Effector memory CD8-positive, alpha-beta T cell (primary cell): ENCODE measurements around the gene TOX2.

Experiments
- ATAC-seq: fragments of 150-1000 bp; cut with Tn5 transposase; replicated peaks from 2 replicates; pipeline ENCODE4 v1.10.0; 2021; ENCODE audit warnings: mild to moderate bottlenecking, moderate library complexity
- DNase-seq, 3 experiments: peaks; one replicate each; pipeline ENCODE4 v3.0.0; 2021
- H3K27ac Mint-ChIP-seq, 2 donors: one replicate each; pipeline ENCODE4 v1.8.0; 2022; ENCODE audit warnings: mild to moderate bottlenecking in 2 of 2, mixed read lengths in 2 of 2, moderate library complexity in 2 of 2
- H3K27me3 Mint-ChIP-seq, 2 donors: one replicate each; pipeline ENCODE4 v1.8.0; 2022; ENCODE audit warnings: mixed read lengths in 2 of 2
- H3K36me3 Mint-ChIP-seq: one replicate; pipeline ENCODE4 v1.8.0; 2022; ENCODE audit warnings: mild to moderate bottlenecking, moderate library complexity, mixed read lengths; ENCODE audit not compliant: insufficient read depth
- H3K4me1 Mint-ChIP-seq, 2 donors: one replicate each; pipeline ENCODE4 v1.8.0; 2022; ENCODE audit warnings: low read depth in 2 of 2, mixed read lengths in 2 of 2
- H3K4me3 Mint-ChIP-seq, 2 donors: one replicate each; pipeline ENCODE4 v1.8.0; 2022; ENCODE audit warnings: mild to moderate bottlenecking in 2 of 2, mixed read lengths in 2 of 2, moderate library complexity in 2 of 2
- H3K9me3 Mint-ChIP-seq, 2 donors: one replicate each; pipeline ENCODE4 v1.8.0; 2022; ENCODE audit warnings: mixed read lengths in 2 of 2

Gene TOX2

DNA sequence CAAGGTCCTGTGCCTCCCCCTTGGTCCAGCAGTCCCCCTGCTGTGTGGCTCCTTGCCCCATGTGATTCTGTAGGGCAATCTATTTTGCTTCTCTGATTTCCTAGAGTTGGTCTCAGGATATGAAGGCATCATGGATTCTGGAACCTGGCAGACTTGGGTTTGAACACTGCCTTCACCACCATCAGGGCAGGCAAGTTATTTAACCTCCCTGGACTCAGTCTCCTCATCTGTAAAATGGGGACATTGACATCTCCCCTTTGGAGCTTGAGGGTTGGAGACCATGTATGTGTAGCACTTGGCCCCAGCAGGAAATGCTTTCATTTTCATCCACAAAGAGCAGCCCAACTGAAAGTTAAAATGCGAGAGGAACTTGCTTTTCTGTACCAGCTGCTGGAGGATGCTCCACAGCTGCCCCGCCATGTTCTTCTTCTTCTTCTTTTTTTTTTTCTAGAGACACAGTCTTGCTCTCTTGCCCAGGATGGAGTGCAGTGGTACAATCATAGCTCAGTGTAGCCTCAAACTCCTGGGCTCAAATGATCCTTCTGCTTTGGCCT, 6.7 kb downstream of the TOX2 start:
- DNase-seq, result no peak
- Mint-ChIP-seq H3K36me3 (no peaks in the 10 kb centered on the region), H3K4me3 (peak overlapping the region in 1 of 2 donors; percentile 19), H3K9me3 (no peaks in the 10 kb centered on the region), H3K4me1 (peaks cover 31 to 33% of the 10 kb centered on the region in 2 donors), H3K27ac (peak overlapping the region in 1 of 2 donors; percentile 29), H3K27me3 (peaks cover 24 to 99% of the 10 kb centered on the region in 2 donors)
- no peak for ATAC-seq

DNA sequence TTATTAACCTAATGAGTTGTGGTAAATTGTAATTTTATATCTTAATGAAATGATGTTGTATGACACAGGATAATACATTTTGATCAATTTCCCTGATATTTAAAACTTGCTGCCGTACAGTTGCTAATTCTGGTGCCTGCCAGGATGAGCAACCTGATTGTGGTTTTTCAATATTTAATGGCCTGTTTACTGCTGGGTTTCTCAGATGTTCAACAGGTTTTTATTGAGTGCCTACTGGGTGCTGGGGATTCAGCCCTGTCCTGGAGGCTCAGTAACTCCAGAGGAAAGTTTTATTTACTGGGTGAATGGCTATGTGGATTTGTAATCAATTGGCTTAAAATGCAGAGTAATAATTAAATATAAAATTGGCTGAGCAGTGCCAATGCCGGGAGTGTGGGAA, 8.0 kb downstream of the TOX2 start:
- Mint-ChIP-seq H3K4me3 (no peak overlapping the region), H3K4me1 (peaks cover 33 to 36% of the 10 kb centered on the region in 2 donors), H3K9me3 (no peaks in the 10 kb centered on the region), H3K36me3 (no peaks in the 10 kb centered on the region), H3K27me3 (peaks cover 18 to 97% of the 10 kb centered on the region in 2 donors), H3K27ac (no peak overlapping the region)
- ATAC-seq, result no peak
- DNase-seq, result no peak

DNA sequence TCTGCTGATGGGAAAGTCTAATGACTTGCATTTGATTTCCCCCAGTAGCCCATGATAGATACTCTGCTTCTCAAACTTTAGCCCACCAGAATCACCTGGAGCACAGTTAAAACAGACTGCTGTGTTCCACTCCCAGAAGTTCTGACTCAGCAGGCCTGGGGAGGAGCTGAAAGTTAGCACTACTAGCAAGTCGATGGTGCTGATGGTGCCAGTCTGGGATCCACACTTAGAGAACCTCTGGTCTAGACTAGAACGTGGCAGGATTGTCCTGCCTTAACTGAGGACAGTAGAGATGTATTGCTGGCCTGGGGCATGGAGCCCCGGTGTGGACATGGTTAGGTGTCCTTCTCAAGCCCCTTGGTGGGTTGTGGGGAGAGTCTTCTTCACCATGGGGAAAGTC, 8.7 kb downstream of the TOX2 start:
- Mint-ChIP-seq H3K9me3 (no peaks in the 10 kb centered on the region), H3K4me3 (no peak overlapping the region), H3K27ac (no peak overlapping the region), H3K27me3 (peaks cover 23 to 97% of the 10 kb centered on the region in 2 donors), H3K36me3 (no peaks in the 10 kb centered on the region), H3K4me1 (peaks cover 35 to 39% of the 10 kb centered on the region in 2 donors)
- ATAC-seq (no peak), DNase-seq (no peak)

DNA sequence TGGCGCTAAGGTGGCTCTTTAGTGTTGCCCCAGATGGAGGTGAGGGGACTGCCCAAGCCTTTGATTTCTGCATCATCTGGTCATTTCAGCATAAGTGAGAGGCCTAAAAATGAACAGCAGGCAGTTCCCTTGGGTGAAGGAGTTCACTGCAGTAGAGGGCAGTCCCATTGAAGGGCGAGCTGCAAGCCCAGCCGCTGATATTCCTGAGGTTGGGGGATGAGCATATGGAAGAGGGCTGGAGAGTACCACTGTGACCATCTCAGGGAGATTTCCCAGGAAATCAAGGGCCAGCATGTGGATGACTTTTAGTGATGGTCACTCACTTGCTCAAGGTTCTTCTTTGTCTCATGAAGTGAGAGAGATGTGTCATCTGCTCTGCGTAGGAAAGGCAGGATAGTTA, 9.3 kb downstream of the TOX2 start:
- no peaks in the 10 kb centered on the region for H3K36me3 Mint-ChIP-seq
- H3K27ac Mint-ChIP-seq, result no peak overlapping the region
- H3K4me3 Mint-ChIP-seq, result no peak overlapping the region
- ATAC-seq (no peak), DNase-seq (no peak)
- H3K27me3 Mint-ChIP-seq, result peaks cover 23 to 96% of the 10 kb centered on the region in 2 donors
- no peaks in the 10 kb centered on the region for H3K9me3 Mint-ChIP-seq
- peaks cover 35 to 39% of the 10 kb centered on the region in 2 donors for H3K4me1 Mint-ChIP-seq

DNA sequence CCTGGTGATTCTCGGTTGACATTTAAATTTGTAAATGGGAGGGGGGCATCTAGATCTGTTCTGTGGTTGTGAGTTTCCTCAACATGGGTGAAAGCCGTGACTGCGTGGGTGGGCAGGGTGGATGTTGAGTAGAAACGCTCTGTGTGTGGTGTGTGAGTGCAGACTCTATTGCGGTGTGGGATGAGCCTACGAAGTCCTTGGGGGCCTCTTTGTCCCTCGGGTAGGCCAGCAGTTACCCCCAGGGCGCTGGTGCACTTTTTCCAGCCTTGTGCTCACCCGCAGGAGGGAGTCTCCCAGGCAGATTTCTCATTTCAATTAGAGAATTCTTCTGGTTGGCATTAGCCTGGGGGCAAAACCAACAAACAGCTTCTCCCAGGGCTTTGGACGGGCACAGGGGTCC, 10.6 kb downstream of the TOX2 start:
- Mint-ChIP-seq H3K4me1 (peaks cover 35 to 39% of the 10 kb centered on the region in 2 donors), H3K27me3 (peaks cover 23 to 96% of the 10 kb centered on the region in 2 donors), H3K27ac (peak overlapping the region; percentile 17 to 26), H3K4me3 (peak overlapping the region; percentile 56 to 63), H3K9me3 (no peaks in the 10 kb centered on the region), H3K36me3 (no peaks in the 10 kb centered on the region)
- DNase-seq (no peak), ATAC-seq (peak; percentile 69)

DNA sequence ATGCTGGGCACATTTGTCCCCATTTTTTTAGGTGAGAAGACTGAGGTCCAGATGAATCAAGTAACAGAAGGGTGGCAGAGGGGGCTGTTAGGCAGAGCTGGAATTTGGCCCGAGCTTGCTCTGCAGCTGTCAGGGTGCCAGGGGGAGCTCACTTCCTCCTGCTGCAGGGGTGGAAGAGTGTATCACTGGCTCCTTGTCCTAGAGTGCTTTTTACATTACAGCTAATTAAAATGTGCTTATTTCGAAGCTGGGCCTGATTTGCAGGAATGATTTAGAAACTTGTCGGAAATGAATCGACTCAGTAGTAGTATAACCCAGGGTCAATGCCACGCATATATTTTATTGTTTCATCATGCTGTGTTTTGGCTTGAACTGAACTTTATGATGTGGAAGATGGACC, 11.1 kb downstream of the TOX2 start:
- Mint-ChIP-seq H3K9me3 (no peaks in the 10 kb centered on the region), H3K4me1 (peaks cover 35 to 39% of the 10 kb centered on the region in 2 donors), H3K27ac (no peak overlapping the region), H3K4me3 (peak overlapping the region; percentile 56 to 63), H3K36me3 (no peaks in the 10 kb centered on the region), H3K27me3 (peaks cover 26 to 90% of the 10 kb centered on the region in 2 donors)
- DNase-seq, result no peak
- ATAC-seq, result peak; percentile 64

DNA sequence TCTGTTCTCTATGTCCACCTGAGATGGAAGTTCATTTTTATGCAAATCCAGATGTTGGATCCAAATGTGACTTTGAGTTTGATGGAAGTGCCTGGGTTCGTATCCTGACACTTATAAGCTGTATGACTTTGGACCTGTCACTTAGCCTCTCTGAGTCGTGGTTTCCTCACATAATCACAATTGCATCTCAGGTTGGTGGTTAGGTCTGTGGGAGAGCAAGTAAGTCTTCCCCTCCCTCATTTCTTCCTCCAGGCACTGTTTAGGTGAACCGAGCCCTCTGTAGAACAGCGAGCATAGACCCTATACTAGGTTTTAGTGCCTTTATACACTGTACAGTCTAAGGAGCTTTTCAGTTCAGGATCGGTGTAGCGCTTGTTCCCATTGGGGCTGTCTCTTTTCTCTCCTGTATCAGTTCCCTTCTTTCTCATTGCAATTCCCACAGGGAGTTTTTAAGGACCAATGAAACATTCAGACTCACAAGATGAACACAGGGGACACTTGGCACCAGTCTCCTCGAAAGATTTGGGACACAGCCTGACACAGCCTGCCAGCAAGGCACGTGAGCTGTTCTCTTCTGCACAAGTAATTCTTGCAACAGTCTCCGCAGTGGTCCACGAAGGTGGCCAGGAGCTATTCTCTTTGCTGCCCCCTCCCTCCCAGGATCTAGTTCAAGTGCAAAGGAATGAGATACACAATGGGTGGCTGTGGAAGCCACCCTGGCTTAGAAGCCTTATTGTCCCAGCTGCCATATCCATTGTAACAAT, 11.8 kb downstream of the TOX2 start:
- no peaks in the 10 kb centered on the region for H3K9me3 Mint-ChIP-seq
- DNase-seq (no peak), ATAC-seq (peak; percentile 21)
- H3K4me1 Mint-ChIP-seq, result peaks cover 35 to 36% of the 10 kb centered on the region in 2 donors
- no peaks in the 10 kb centered on the region for H3K36me3 Mint-ChIP-seq
- peaks cover 32 to 89% of the 10 kb centered on the region in 2 donors for H3K27me3 Mint-ChIP-seq
- H3K27ac Mint-ChIP-seq, result no peak overlapping the region
- H3K4me3 Mint-ChIP-seq, result peak overlapping the region; percentile 30 to 63

DNA sequence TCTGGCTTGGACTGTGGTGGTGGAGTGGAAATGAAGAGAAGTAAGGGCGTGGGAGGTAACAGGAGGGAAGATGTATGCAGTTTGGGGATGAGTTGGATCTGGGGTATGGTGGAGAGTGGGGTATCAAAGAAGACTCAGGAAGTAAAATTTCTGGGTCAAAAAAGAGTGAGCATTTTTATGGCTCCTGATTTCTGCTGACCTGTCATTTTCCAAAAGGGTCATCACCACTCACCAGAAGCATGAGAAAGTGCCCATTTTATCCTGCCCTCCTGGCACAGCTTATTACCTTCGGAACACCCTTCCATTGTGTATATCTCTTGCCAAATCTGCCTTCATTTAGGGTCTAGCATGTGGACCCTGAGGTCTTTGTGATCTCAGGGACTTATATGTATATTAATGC, 17.3 kb downstream of the TOX2 start:
- Mint-ChIP-seq H3K27ac (no peak overlapping the region), H3K27me3 (peaks cover 16 to 76% of the 10 kb centered on the region in 2 donors), H3K9me3 (no peaks in the 10 kb centered on the region), H3K36me3 (no peaks in the 10 kb centered on the region), H3K4me1 (peaks cover 3 to 9% of the 10 kb centered on the region in 2 donors), H3K4me3 (no peak overlapping the region)
- ATAC-seq (no peak), DNase-seq (no peak)

DNA sequence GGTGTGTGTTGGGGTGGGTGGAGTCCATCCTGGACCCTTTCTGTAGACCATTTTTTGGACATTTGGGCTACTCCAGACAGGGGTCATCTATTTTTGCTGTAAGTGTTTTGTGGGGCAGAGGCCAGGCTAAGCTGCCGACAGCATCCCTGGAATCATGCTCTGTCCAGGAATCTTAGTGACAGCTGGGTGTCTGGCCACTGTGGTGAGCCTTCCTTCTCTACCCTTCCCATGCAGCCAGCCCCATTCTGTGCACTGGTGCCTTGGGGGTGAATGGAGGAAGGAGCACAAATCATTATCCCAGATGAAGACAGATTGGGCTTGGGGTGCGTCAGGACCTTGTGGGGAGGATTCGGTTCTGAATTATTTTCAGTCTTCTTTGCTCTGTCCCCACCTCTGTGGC, 20.2 kb downstream of the TOX2 start:
- ATAC-seq (no peak), DNase-seq (no peak)
- H3K9me3 Mint-ChIP-seq, result no peaks in the 10 kb centered on the region
- H3K27me3 Mint-ChIP-seq, result peaks cover 11 to 69% of the 10 kb centered on the region in 2 donors
- no peaks in the 10 kb centered on the region for H3K36me3 Mint-ChIP-seq
- H3K27ac Mint-ChIP-seq, result no peak overlapping the region
- peaks cover 9 to 13% of the 10 kb centered on the region in 2 donors for H3K4me1 Mint-ChIP-seq
- H3K4me3 Mint-ChIP-seq, result no peak overlapping the region

DNA sequence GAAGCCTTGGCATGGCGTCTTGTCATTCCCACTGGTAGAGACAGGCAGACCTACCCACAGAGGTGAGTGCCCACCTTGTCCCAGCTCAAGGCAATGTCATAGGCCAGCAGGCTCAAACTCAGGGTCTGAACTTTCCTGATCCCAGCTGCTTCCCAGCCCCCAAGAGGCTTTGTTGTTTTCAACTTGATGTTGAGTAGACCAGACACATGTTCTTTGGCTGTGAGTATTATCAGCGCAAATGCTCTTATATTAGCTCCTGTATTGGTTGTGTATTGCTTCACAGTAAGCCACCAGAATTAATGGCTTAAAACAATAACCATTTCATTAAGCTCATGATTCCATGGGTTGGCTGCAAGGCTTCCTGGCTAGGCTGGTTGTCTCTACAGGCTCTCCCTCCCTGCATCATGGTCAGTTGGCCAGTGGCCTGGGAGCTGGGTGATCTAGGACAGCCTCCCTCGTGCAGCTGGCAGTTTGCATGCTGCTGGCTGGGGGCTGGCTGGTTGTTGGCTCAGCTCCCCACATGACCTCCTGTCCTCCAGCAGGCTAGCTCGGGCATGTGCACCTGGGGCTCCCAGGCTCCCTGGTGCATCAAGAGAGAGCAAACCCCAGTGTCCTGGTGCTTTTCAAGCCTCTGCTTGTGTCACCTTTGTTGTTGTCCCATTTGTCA, 21.6 kb downstream of the TOX2 start:
- Mint-ChIP-seq H3K9me3 (no peaks in the 10 kb centered on the region), H3K27me3 (peaks cover 10 to 76% of the 10 kb centered on the region in 2 donors), H3K27ac (peak overlapping the region in 1 of 2 donors; percentile 85), H3K4me3 (no peak overlapping the region), H3K4me1 (peaks cover 21 to 23% of the 10 kb centered on the region in 2 donors), H3K36me3 (no peaks in the 10 kb centered on the region)
- ATAC-seq (no peak), DNase-seq (no peak)

DNA sequence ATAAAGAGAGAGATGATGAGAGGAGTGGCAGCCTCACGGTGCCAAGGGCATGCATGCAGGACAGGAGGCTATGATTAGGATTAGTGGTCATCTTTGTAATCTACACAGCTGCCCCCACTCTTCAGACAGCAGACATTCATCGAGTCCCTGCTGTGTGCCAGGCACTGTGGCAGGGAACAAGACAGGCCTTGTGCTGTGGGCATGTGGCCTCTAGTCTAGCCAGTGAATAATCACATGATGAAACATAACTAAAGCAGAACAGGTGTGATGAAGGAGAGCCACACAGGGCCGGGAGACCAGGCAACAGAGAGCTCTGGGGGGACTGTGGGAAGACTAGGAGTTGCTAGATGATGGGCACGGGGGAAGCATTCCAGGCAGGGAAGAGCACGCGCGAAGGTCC, 22.2 kb downstream of the TOX2 start:
- H3K27ac Mint-ChIP-seq, result peak overlapping the region in 1 of 2 donors; percentile 85
- peaks cover 6 to 72% of the 10 kb centered on the region in 2 donors for H3K27me3 Mint-ChIP-seq
- H3K9me3 Mint-ChIP-seq, result no peaks in the 10 kb centered on the region
- no peaks in the 10 kb centered on the region for H3K36me3 Mint-ChIP-seq
- H3K4me3 Mint-ChIP-seq, result no peak overlapping the region
- no peak for DNase-seq
- ATAC-seq, result no peak
- H3K4me1 Mint-ChIP-seq, result peaks cover 25 to 27% of the 10 kb centered on the region in 2 donors

DNA sequence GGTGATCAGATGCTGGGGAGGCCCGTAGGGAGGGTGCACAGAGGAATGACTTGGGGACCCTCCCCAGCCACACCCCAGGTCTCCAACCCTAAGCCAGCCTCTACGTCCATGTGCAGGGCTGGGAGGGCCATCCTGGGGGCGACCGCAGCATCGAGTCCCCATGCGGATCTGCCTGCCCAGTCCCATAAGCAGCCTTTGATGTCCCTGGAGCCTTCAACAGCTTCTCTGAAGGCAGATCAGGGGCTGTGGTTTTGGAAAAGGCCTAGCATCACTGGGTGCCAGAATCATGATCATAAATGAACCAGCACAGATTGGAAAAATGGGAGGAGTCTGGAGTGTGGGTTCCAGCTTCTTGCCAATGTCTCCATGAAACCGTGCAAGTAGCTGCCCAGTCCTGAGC, 22.9 kb downstream of the TOX2 start:
- H3K36me3 Mint-ChIP-seq, result no peaks in the 10 kb centered on the region
- H3K27me3 Mint-ChIP-seq, result peaks cover 6 to 64% of the 10 kb centered on the region in 2 donors
- H3K4me1 Mint-ChIP-seq, result peaks cover 33 to 35% of the 10 kb centered on the region in 2 donors
- no peak overlapping the region for H3K4me3 Mint-ChIP-seq
- no peak for DNase-seq
- no peak for ATAC-seq
- no peaks in the 10 kb centered on the region for H3K9me3 Mint-ChIP-seq
- no peak overlapping the region for H3K27ac Mint-ChIP-seq

DNA sequence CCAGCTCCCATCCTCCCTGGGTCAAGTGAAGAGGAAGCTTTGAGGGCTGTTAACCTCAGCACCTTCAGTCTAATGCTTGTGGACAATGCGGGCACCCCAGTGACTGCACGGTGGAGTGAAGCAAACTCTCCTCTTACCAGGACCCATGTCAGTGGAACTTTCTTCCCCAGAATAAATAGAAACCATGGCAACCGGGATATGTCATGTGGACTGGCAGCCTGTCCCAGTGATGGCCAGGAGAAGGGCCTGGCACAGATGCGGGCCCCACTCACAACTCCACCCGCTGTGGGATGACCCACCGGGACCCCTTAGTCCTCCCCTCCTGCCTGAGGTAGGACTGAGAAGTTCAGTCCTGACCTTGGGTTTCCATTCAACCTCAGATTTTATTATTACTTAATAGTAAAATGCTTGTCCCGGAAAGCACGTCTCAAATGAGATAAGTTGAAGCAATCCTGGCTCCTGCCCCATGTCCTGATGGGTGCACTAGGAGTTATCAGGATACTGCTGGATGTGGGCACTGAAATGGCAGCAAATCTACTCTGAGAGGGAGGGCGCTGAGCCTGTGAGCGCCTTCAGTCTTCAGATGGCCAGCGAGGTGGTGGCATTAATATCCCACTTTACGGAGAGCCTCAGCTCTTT, 23.5 kb downstream of the TOX2 start:
- Mint-ChIP-seq H3K9me3 (no peaks in the 10 kb centered on the region), H3K4me1 (peaks cover 38 to 40% of the 10 kb centered on the region in 2 donors), H3K27me3 (peaks cover 6 to 60% of the 10 kb centered on the region in 2 donors), H3K36me3 (peaks cover 1% of the 10 kb centered on the region), H3K4me3 (no peak overlapping the region), H3K27ac (no peak overlapping the region)
- ATAC-seq (no peak), DNase-seq (no peak)
